H9 (cell line): ENCODE measurements around the gene B4GALNT4. TPM values are rescaled to one million over a fixed set of nuclear protein-coding genes. Genes with fewer than 3 reads are reported as not detected.

Source experiments
- DNase-seq: peaks from one replicate; pipeline ENCODE4 v3.0.0-alpha.2; 2017
- H2AFZ ChIP-seq: one replicate; pipeline ENCODE4 v1.6.1; 2013; ENCODE audit warnings: mild to moderate bottlenecking, low read length, control low read depth, moderate library complexity
- H2AK5ac ChIP-seq: 2 replicates; pipeline ENCODE4 v1.6.1; 2013; ENCODE audit warnings: low read length, control low read depth, mixed read lengths; ENCODE audit not compliant: insufficient read length
- H2BK120ac ChIP-seq: one replicate; pipeline ENCODE4 v1.6.1; 2013; ENCODE audit warnings: low read depth, mild to moderate bottlenecking, low read length, control low read depth, inconsistent platforms; ENCODE audit not compliant: poor library complexity, severe bottlenecking
- H2BK12ac ChIP-seq: 2 replicates; pipeline ENCODE4 v1.6.1; 2013; ENCODE audit warnings: low read length, control low read depth, mixed read lengths, low read depth; ENCODE audit not compliant: insufficient read length
- H2BK15ac ChIP-seq: 2 replicates; pipeline ENCODE4 v1.6.1; 2013; ENCODE audit warnings: low read depth, low read length, control low read depth
- H2BK20ac ChIP-seq: one replicate; pipeline ENCODE4 v1.6.1; 2013; ENCODE audit warnings: low read depth, mild to moderate bottlenecking, low read length, control low read depth, inconsistent platforms; ENCODE audit not compliant: poor library complexity, severe bottlenecking
- H2BK5ac ChIP-seq: 2 replicates; pipeline ENCODE4 v1.6.1; 2013; ENCODE audit warnings: low read length, control low read depth, mixed read lengths; ENCODE audit not compliant: insufficient read length
- H3K14ac ChIP-seq: 2 replicates; pipeline ENCODE4 v1.6.1; 2013; ENCODE audit warnings: low read length, control low read depth; ENCODE audit not compliant: insufficient read depth
- H3K18ac ChIP-seq: 2 replicates; pipeline ENCODE4 v1.6.1; 2013; ENCODE audit warnings: low read depth, mild to moderate bottlenecking, mixed read lengths, low read length, control low read depth; ENCODE audit not compliant: insufficient read length
- H3K23ac ChIP-seq: 2 replicates; pipeline ENCODE4 v1.6.1; 2013; ENCODE audit warnings: low read length, control low read depth, mixed read lengths, low read depth; ENCODE audit not compliant: insufficient read length
- H3K23me2 ChIP-seq: 2 replicates; pipeline ENCODE4 v1.6.1; 2013; ENCODE audit warnings: low read depth, mild to moderate bottlenecking, mixed read lengths, low read length, control low read depth; ENCODE audit not compliant: insufficient read length, poor library complexity, severe bottlenecking
- H3K27ac ChIP-seq: 2 replicates; pipeline ENCODE4 v1.5.1; 2013; ENCODE audit warnings: low read length, control low read depth, mixed read lengths, low read depth; ENCODE audit not compliant: insufficient read length
- H3K27me3 ChIP-seq: 2 replicates; pipeline ENCODE4 v1.6.1; 2013; ENCODE audit warnings: low read length, control low read depth, inconsistent platforms; ENCODE audit not compliant: insufficient read depth
- H3K4ac ChIP-seq: 2 replicates; pipeline ENCODE4 v1.6.1; 2013; ENCODE audit warnings: low read depth, mild to moderate bottlenecking, control low read depth, inconsistent platforms, low read length, moderate library complexity
- H3K4me1 ChIP-seq: 2 replicates; pipeline ENCODE4 v1.6.1; 2013; ENCODE audit warnings: low read length, control low read depth, inconsistent platforms; ENCODE audit not compliant: insufficient read depth
- H3K4me2 ChIP-seq: 2 replicates; pipeline ENCODE4 v1.6.1; 2013; ENCODE audit warnings: low read length, control low read depth, mixed read lengths; ENCODE audit not compliant: insufficient read length, insufficient read depth
- H3K56ac ChIP-seq: 2 replicates; pipeline ENCODE4 v1.6.1; 2013; ENCODE audit warnings: low read depth, mild to moderate bottlenecking, mixed read lengths, low read length, control low read depth; ENCODE audit not compliant: insufficient read length
- H3K79me1 ChIP-seq: 2 replicates; pipeline ENCODE4 v1.6.1; 2013; ENCODE audit warnings: low read depth, mild to moderate bottlenecking, moderate library complexity, low read length, control low read depth, inconsistent platforms; ENCODE audit not compliant: insufficient read depth, poor library complexity, severe bottlenecking
- H3K79me2 ChIP-seq: 2 replicates; pipeline ENCODE4 v1.6.1; 2013; ENCODE audit warnings: low read length, control low read depth, inconsistent platforms; ENCODE audit not compliant: insufficient read depth
- H3K9ac ChIP-seq: 2 replicates; pipeline ENCODE4 v1.6.1; 2013; ENCODE audit warnings: low read length, control low read depth, mixed read lengths; ENCODE audit not compliant: insufficient read length; ENCODE audit errors: extremely low read depth
- H3K9me3 ChIP-seq: one replicate; pipeline ENCODE4 v1.6.1; 2013; ENCODE audit warnings: low read depth, low read length, inconsistent platforms; ENCODE audit not compliant: control insufficient read depth
- H3T11ph ChIP-seq: one replicate; pipeline ENCODE4 v1.6.1; 2013; ENCODE audit warnings: mild to moderate bottlenecking, low read length, control low read depth, inconsistent platforms
- H4K20me1 ChIP-seq: one replicate; pipeline ENCODE4 v1.6.1; 2013; ENCODE audit not compliant: control insufficient read depth, insufficient read length, insufficient read depth
- H4K5ac ChIP-seq: 2 replicates; pipeline ENCODE4 v1.6.1; 2013; ENCODE audit warnings: low read depth, mild to moderate bottlenecking, mixed read lengths, low read length, control low read depth; ENCODE audit not compliant: insufficient read length
- H4K8ac ChIP-seq: replicated peaks from 2 replicates; pipeline ENCODE4 v1.6.1; 2013; ENCODE audit warnings: low read length, control low read depth, mixed read lengths, low read depth; ENCODE audit not compliant: insufficient read length
- H4K91ac ChIP-seq: 2 replicates; pipeline ENCODE4 v1.6.1; 2013; ENCODE audit warnings: low read depth, mild to moderate bottlenecking, moderate library complexity, mixed read lengths, low read length, control low read depth; ENCODE audit not compliant: insufficient read length
- H3K27ac Mint-ChIP-seq, 3 experiments: 2 replicates in 2 of 3; 3 replicates in 1 of 3; pipeline ENCODE4 v1.8.0; 2020 to 2021; ENCODE audit warnings: mixed read lengths in 3 of 3, mild to moderate bottlenecking in 1 of 3, moderate library complexity in 1 of 3
- H3K27me3 Mint-ChIP-seq: 2 replicates; pipeline ENCODE4 v1.8.0; 2021; ENCODE audit warnings: low read depth, mild to moderate bottlenecking, moderate library complexity, mixed read lengths
- H3K36me3 Mint-ChIP-seq, 3 experiments: 2 replicates in 2 of 3; 3 replicates in 1 of 3; pipeline ENCODE4 v1.8.0; 2020 to 2021; ENCODE audit warnings: low read depth in 3 of 3, mixed read lengths in 3 of 3; ENCODE audit not compliant: insufficient read depth in 1 of 3
- H3K4me1 Mint-ChIP-seq, 2 experiments: 2 replicates each; pipeline ENCODE4 v1.8.0; 2020; ENCODE audit warnings: mixed read lengths in 2 of 2
- H3K4me3 Mint-ChIP-seq, 2 experiments: 2 replicates in 1 of 2; 3 replicates in 1 of 2; pipeline ENCODE4 v1.8.0; 2020 to 2021; ENCODE audit warnings: mild to moderate bottlenecking in 2 of 2, mixed read lengths in 2 of 2, moderate library complexity in 1 of 2
- H3K9me3 Mint-ChIP-seq, 2 experiments: 2 replicates in 1 of 2; 3 replicates in 1 of 2; pipeline ENCODE4 v1.8.0; 2020; ENCODE audit warnings: mild to moderate bottlenecking in 2 of 2, mixed read lengths in 2 of 2, moderate library complexity in 1 of 2
- CTCF ChIP-seq: fragments of 200-600 bp; sonication (generic); conservative IDR thresholded peaks from 3 replicates; pipeline ENCODE4 v1.8.0; 2021; ENCODE audit warnings: antibody characterized with exemption, mild to moderate bottlenecking
- WGBS: extraction: QIAGEN DNeasy Blood & Tissue Kit; methylation state at CpG from one replicate; pipeline ENCODE4 v1.1.7; 2013; ENCODE audit warnings: missing lambda C conversion rate, low lambda C conversion rate, mixed read lengths; ENCODE audit not compliant: insufficient read length; ENCODE audit errors: extremely low coverage; 5-methylcytosine and 5-hydroxymethylcytosine counted together
- total RNA-seq: library from RNA; stranded (reverse); gene quantifications from 2 replicates; pipeline ENCODE4 v1.2.1, GENCODE V29; 2021

The B4GALNT4 gene
- total RNA-seq, 1 experiment from 2014 or later = 105 TPM

GRCh38 chr11:325796-326591 lies 43.3 kb upstream of the B4GALNT4 start:
- Histone ChIP-seq H3K23me2 (peaks cover under 1% of the 10 kb centered on the region), H2AFZ (no peak overlapping the region), H2BK5ac (no peak overlapping the region), H4K8ac (no peak overlapping the region), H3K9me3 (no peaks in the 10 kb centered on the region), H3K4ac (no peak overlapping the region), H2AK5ac (no peak overlapping the region), H3K79me2 (no peaks in the 10 kb centered on the region), H4K5ac (no peak overlapping the region), H3K4me2 (no peak overlapping the region), H4K20me1 (no peaks in the 10 kb centered on the region), H3K14ac (no peak overlapping the region), H3K4me1 (peaks cover 4% of the 10 kb centered on the region; the same call in 1 of the 2 replicates), H3K23ac (no peak overlapping the region), H2BK15ac (no peak overlapping the region), H3K18ac (no peak overlapping the region), H3K56ac (no peak overlapping the region), H2BK12ac (no peak overlapping the region), H3T11ph (no peak overlapping the region), H3K9ac (no peak overlapping the region), H3K79me1 (no peaks in the 10 kb centered on the region), H4K91ac (no peak overlapping the region), H3K27ac (no peak overlapping the region), H2BK20ac (no peak overlapping the region), H3K27me3 (no peaks in the 10 kb centered on the region), H2BK120ac (no peak overlapping the region)
- TF ChIP-seq CTCF = no peak
- Mint-ChIP-seq H3K27ac (peak overlapping the region in 1 of 3 experiments; percentile 92; a peak in 2 of 7 replicates), H3K27me3 (peaks cover 1% of the 10 kb centered on the region), H3K36me3 (peaks cover 0 to 10% (median 2%) of the 10 kb centered on the region in 3 experiments; a peak in 3 of 7 replicates), H3K4me3 (no peak overlapping the region; a peak in 1 of 5 replicates), H3K9me3 (peaks cover 0 to 1% of the 10 kb centered on the region in 2 experiments; a peak in 1 of 5 replicates), H3K4me1 (peaks cover 23 to 31% of the 10 kb centered on the region in 2 experiments)
- no CpG with 5 or more reads among the region's 30 CpGs for WGBS
- peak; percentile 26 for DNase-seq
